Measurements from ENCODE around the gene JMJD8.

- TF ChIP-seq, protein P1, sequence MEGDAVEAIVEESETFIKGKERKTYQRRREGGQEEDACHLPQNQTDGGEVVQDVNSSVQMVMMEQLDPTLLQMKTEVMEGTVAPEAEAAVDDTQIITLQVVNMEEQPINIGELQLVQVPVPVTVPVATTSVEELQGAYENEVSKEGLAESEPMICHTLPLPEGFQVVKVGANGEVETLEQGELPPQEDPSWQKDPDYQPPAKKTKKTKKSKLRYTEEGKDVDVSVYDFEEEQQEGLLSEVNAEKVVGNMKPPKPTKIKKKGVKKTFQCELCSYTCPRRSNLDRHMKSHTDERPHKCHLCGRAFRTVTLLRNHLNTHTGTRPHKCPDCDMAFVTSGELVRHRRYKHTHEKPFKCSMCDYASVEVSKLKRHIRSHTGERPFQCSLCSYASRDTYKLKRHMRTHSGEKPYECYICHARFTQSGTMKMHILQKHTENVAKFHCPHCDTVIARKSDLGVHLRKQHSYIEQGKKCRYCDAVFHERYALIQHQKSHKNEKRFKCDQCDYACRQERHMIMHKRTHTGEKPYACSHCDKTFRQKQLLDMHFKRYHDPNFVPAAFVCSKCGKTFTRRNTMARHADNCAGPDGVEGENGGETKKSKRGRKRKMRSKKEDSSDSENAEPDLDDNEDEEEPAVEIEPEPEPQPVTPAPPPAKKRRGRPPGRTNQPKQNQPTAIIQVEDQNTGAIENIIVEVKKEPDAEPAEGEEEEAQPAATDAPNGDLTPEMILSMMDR (IDR thresholded peaks at IDR 0.05) = peak in 1 of 3 donors; percentile 13
- no peak for TF ChIP-seq EP300 (IDR thresholded peaks at IDR 0.05)
Measured at GRCh38 chr16:684071-684794, at the start of gene JMJD8.

All from ovary (tissue), 3 donors.